ENCODE results near the gene PADI3.

Gene PADI3

GRCh38 chr1:17307946-17308345 lies 59.0 kb downstream of the PADI3 start, which contains the start of gene PADI4:
Gene PADI4, plus strand, starts transcription at chr1:17308197. Its CDS starts 26 bp downstream, at chr1:17308223.
- Histone ChIP-seq H3K4me1 (ENCODE audit: control insufficient read depth in 1 of 2, insufficient read depth in 2 of 2, low read length in 2 of 2) (no peaks in the 10 kb centered on the region), H3K4me3 (ENCODE audit: low read depth in 1 of 2, low read length in 2 of 2) (no peak within 1 kb of the TSS), H3K27ac (ENCODE audit: low read length) (no peak within 1 kb of the TSS), H3K36me3 (ENCODE audit: control insufficient read depth in 1 of 2, insufficient read depth in 2 of 2, low read length in 2 of 2) (no peaks in the 10 kb centered on the region), H3K27me3 (ENCODE audit: low read depth, low read length) (peaks cover 7% of the 10 kb centered on the region), H3K9me3 (ENCODE audit: control insufficient read depth in 1 of 2, low read length in 2 of 2) (peaks cover 0 to under 1% of the 10 kb centered on the region in 2 donors)

- Histone ChIP-seq H3K9me3 (ENCODE audit: control insufficient read depth in 1 of 2, low read length in 2 of 2) (no peaks in the 10 kb centered on the region), H3K4me3 (ENCODE audit: low read depth in 1 of 2, low read length in 2 of 2) (no peak overlapping the region), H3K4me1 (ENCODE audit: control insufficient read depth in 1 of 2, insufficient read depth in 2 of 2, low read length in 2 of 2) (no peaks in the 10 kb centered on the region), H3K27ac (ENCODE audit: low read length) (no peak overlapping the region), H3K36me3 (ENCODE audit: control insufficient read depth in 1 of 2, insufficient read depth in 2 of 2, low read length in 2 of 2) (no peaks in the 10 kb centered on the region), H3K27me3 (ENCODE audit: low read depth, low read length) (peaks cover 7% of the 10 kb centered on the region)
Observed at GRCh38 chr1:17308593-17308992, 59.7 kb downstream of the PADI3 start.

- Histone ChIP-seq H3K36me3 (ENCODE audit: control insufficient read depth in 1 of 2, insufficient read depth in 2 of 2, low read length in 2 of 2) (no peaks in the 10 kb centered on the region), H3K4me3 (ENCODE audit: low read depth in 1 of 2, low read length in 2 of 2) (no peak overlapping the region), H3K9me3 (ENCODE audit: control insufficient read depth in 1 of 2, low read length in 2 of 2) (no peaks in the 10 kb centered on the region), H3K27me3 (ENCODE audit: low read depth, low read length) (peaks cover 7% of the 10 kb centered on the region), H3K27ac (ENCODE audit: low read length) (no peak overlapping the region), H3K4me1 (ENCODE audit: control insufficient read depth in 1 of 2, insufficient read depth in 2 of 2, low read length in 2 of 2) (no peaks in the 10 kb centered on the region)
Observed at GRCh38 chr1:17309426-17310067, 60.6 kb downstream of the PADI3 start.

- Histone ChIP-seq H3K4me1 (ENCODE audit: control insufficient read depth in 1 of 2, insufficient read depth in 2 of 2, low read length in 2 of 2) (no peaks in the 10 kb centered on the region), H3K4me3 (ENCODE audit: low read depth in 1 of 2, low read length in 2 of 2) (no peak overlapping the region), H3K27ac (ENCODE audit: low read length) (no peak overlapping the region), H3K9me3 (ENCODE audit: control insufficient read depth in 1 of 2, low read length in 2 of 2) (no peaks in the 10 kb centered on the region), H3K36me3 (ENCODE audit: control insufficient read depth in 1 of 2, insufficient read depth in 2 of 2, low read length in 2 of 2) (no peaks in the 10 kb centered on the region), H3K27me3 (ENCODE audit: low read depth, low read length) (peaks cover 7% of the 10 kb centered on the region)
Observed at GRCh38 chr1:17310068-17310640, 61.3 kb downstream of the PADI3 start.

- Histone ChIP-seq H3K4me3 (ENCODE audit: low read depth in 1 of 2, low read length in 2 of 2) (no peak overlapping the region), H3K27me3 (ENCODE audit: low read depth, low read length) (no peaks in the 10 kb centered on the region)
Observed at GRCh38 chr1:17313530-17314309, 64.8 kb downstream of the PADI3 start.

GRCh38 chr1:17314491-17314971 lies 65.6 kb downstream of the PADI3 start:
- H3K27ac ChIP-seq (ENCODE audit: low read length), result no peak overlapping the region
- H3K4me1 ChIP-seq (ENCODE audit: control insufficient read depth in 1 of 2, insufficient read depth in 2 of 2, low read length in 2 of 2), result no peaks in the 10 kb centered on the region
- H3K27me3 ChIP-seq (ENCODE audit: low read depth, low read length), result no peaks in the 10 kb centered on the region
- H3K36me3 ChIP-seq (ENCODE audit: control insufficient read depth in 1 of 2, insufficient read depth in 2 of 2, low read length in 2 of 2), result no peaks in the 10 kb centered on the region
- no peak overlapping the region for H3K4me3 ChIP-seq (ENCODE audit: low read depth in 1 of 2, low read length in 2 of 2)
- H3K9me3 ChIP-seq (ENCODE audit: control insufficient read depth in 1 of 2, low read length in 2 of 2), result no peaks in the 10 kb centered on the region

More at GRCh38 chr1:17313530-17314309, 64.8 kb downstream of the PADI3 start:
- no peaks in the 10 kb centered on the region for H3K4me1 ChIP-seq (ENCODE audit: control insufficient read depth in 1 of 2, insufficient read depth in 2 of 2, low read length in 2 of 2)
- H3K36me3 ChIP-seq (ENCODE audit: control insufficient read depth in 1 of 2, insufficient read depth in 2 of 2, low read length in 2 of 2), result no peaks in the 10 kb centered on the region
- H3K27ac ChIP-seq (ENCODE audit: low read length), result no peak overlapping the region
- H3K9me3 ChIP-seq (ENCODE audit: control insufficient read depth in 1 of 2, low read length in 2 of 2), result no peaks in the 10 kb centered on the region

- Histone ChIP-seq H3K36me3 (ENCODE audit: control insufficient read depth in 1 of 2, insufficient read depth in 2 of 2, low read length in 2 of 2) (no peaks in the 10 kb centered on the region), H3K27me3 (ENCODE audit: low read depth, low read length) (no peaks in the 10 kb centered on the region), H3K4me1 (ENCODE audit: control insufficient read depth in 1 of 2, insufficient read depth in 2 of 2, low read length in 2 of 2) (no peaks in the 10 kb centered on the region), H3K9me3 (ENCODE audit: control insufficient read depth in 1 of 2, low read length in 2 of 2) (peaks cover 0 to 4% of the 10 kb centered on the region in 2 donors), H3K4me3 (ENCODE audit: low read depth in 1 of 2, low read length in 2 of 2) (no peak overlapping the region), H3K27ac (ENCODE audit: low read length) (no peak overlapping the region)
Observed at GRCh38 chr1:17315542-17316130, 66.7 kb downstream of the PADI3 start.

- Histone ChIP-seq H3K36me3 (ENCODE audit: control insufficient read depth in 1 of 2, insufficient read depth in 2 of 2, low read length in 2 of 2) (no peaks in the 10 kb centered on the region), H3K27ac (ENCODE audit: low read length) (no peak overlapping the region), H3K4me3 (ENCODE audit: low read depth in 1 of 2, low read length in 2 of 2) (no peak overlapping the region), H3K4me1 (ENCODE audit: control insufficient read depth in 1 of 2, insufficient read depth in 2 of 2, low read length in 2 of 2) (no peaks in the 10 kb centered on the region), H3K27me3 (ENCODE audit: low read depth, low read length) (no peaks in the 10 kb centered on the region), H3K9me3 (ENCODE audit: control insufficient read depth in 1 of 2, low read length in 2 of 2) (peaks cover 0 to 4% of the 10 kb centered on the region in 2 donors)
Observed at GRCh38 chr1:17316704-17317103, 67.8 kb downstream of the PADI3 start.

- no peak overlapping the region for H3K4me3 ChIP-seq (ENCODE audit: low read depth in 1 of 2, low read length in 2 of 2)
- no peaks in the 10 kb centered on the region for H3K4me1 ChIP-seq (ENCODE audit: control insufficient read depth in 1 of 2, insufficient read depth in 2 of 2, low read length in 2 of 2)
- peaks cover 0 to 4% of the 10 kb centered on the region in 2 donors for H3K9me3 ChIP-seq (ENCODE audit: control insufficient read depth in 1 of 2, low read length in 2 of 2)
- no peaks in the 10 kb centered on the region for H3K27me3 ChIP-seq (ENCODE audit: low read depth, low read length)
- no peaks in the 10 kb centered on the region for H3K36me3 ChIP-seq (ENCODE audit: control insufficient read depth in 1 of 2, insufficient read depth in 2 of 2, low read length in 2 of 2)
- no peak overlapping the region for H3K27ac ChIP-seq (ENCODE audit: low read length)
Observed at GRCh38 chr1:17318262-17318661, 69.4 kb downstream of the PADI3 start.

- no peaks in the 10 kb centered on the region for H3K4me1 ChIP-seq (ENCODE audit: control insufficient read depth in 1 of 2, insufficient read depth in 2 of 2, low read length in 2 of 2)
- no peak overlapping the region for H3K4me3 ChIP-seq (ENCODE audit: low read depth in 1 of 2, low read length in 2 of 2)
- H3K36me3 ChIP-seq (ENCODE audit: control insufficient read depth in 1 of 2, insufficient read depth in 2 of 2, low read length in 2 of 2), result no peaks in the 10 kb centered on the region
- no peak overlapping the region for H3K27ac ChIP-seq (ENCODE audit: low read length)
- no peaks in the 10 kb centered on the region for H3K27me3 ChIP-seq (ENCODE audit: low read depth, low read length)
- peaks cover 0 to 4% of the 10 kb centered on the region in 2 donors for H3K9me3 ChIP-seq (ENCODE audit: control insufficient read depth in 1 of 2, low read length in 2 of 2)
Observed at GRCh38 chr1:17319561-17320350, 70.9 kb downstream of the PADI3 start.

Data from muscle layer of duodenum (tissue), 2 donors.